GM13977 (cell line): Measurements from ENCODE around the gene REEP5.
"Not testable (repeated sequence)": the region's sequence is repeated elsewhere in the genome, so short reads cannot be mapped to it uniquely, and the experiment has no call there.

Experiments used
- DNase-seq: peaks from one replicate; pipeline ENCODE4 v3.0.0; 2012; ENCODE audit warnings: low spot score
- in situ Hi-C: fragments of 300-500 bp; cut with MboI; formaldehyde crosslinking; loops from one replicate; pipeline ENCODE4 v1.12.0; 2022; ENCODE audit warnings: low sequenced_read_pairs, low pct_unique_long_range_greater_than_20kb, mixed read lengths, inconsistent platforms; ENCODE audit not compliant: unreplicated experiment
- TF ChIP-seq, protein P1 (sequence below): IDR thresholded peaks from 2 replicates; pipeline ENCODE4 v1.5.1; 2012; ENCODE audit warnings: mild to moderate bottlenecking, control low read depth; ENCODE audit not compliant: insufficient read depth; ENCODE audit errors: extremely low read depth, missing control alignments

Gene REEP5

DNA sequence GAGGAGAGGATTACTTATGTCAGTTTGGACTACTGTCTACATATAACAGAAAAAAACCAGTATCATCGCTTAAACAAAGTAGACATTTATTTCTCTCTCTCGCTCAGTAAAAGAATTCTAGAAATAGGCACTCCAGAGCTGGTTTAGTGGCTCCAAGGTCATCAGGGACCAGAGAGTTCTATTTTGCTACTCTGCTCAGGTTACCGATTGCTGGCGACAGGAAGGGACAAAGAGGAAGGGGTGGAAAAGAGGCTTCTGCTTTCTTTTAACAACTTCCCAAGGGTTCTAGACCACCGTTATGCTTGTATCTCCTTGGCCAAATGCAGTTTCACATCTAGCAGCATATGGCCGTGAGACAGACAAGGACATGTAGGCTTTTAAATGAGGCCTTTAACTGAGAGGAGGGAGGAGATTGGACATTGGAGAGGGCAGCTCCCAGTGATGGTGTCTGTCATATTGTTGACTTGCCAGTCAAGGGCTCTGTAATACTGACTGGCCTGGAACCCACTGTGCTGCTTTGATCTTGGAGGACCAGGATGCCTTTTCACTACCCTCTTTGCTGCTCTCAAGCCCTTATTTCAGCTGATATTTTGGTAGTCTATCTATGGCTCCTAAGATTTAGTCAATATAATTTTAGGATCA lies 39.0 kb upstream of the REEP5 start:
- in situ Hi-C loops = no loop called here
- TF ChIP-seq, protein P1, sequence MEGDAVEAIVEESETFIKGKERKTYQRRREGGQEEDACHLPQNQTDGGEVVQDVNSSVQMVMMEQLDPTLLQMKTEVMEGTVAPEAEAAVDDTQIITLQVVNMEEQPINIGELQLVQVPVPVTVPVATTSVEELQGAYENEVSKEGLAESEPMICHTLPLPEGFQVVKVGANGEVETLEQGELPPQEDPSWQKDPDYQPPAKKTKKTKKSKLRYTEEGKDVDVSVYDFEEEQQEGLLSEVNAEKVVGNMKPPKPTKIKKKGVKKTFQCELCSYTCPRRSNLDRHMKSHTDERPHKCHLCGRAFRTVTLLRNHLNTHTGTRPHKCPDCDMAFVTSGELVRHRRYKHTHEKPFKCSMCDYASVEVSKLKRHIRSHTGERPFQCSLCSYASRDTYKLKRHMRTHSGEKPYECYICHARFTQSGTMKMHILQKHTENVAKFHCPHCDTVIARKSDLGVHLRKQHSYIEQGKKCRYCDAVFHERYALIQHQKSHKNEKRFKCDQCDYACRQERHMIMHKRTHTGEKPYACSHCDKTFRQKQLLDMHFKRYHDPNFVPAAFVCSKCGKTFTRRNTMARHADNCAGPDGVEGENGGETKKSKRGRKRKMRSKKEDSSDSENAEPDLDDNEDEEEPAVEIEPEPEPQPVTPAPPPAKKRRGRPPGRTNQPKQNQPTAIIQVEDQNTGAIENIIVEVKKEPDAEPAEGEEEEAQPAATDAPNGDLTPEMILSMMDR = no peak
- DNase-seq = no peak

DNA sequence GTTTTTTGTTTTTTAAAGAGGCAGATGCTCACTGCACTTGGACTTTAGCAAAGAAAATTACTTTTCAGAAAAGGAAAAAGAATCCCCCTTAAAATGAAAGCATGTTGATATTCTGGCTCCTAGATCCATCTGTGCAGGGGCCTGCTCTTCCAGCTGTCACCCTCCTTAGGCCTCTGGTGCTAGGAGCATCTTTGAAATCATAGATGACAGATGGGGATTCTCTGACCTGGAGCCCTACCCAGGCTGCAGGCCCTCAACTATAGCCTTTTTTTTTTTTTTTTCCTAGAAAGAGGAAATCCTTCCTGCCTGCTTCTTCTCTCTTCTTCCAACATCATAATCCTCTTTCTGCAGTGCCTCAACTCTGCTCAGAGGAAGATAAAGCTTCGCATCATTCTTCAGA lies 38.3 kb upstream of the REEP5 start:
- TF ChIP-seq, protein P1 = no peak
- DNase-seq = no peak
- in situ Hi-C loops = no loop called here

DNA sequence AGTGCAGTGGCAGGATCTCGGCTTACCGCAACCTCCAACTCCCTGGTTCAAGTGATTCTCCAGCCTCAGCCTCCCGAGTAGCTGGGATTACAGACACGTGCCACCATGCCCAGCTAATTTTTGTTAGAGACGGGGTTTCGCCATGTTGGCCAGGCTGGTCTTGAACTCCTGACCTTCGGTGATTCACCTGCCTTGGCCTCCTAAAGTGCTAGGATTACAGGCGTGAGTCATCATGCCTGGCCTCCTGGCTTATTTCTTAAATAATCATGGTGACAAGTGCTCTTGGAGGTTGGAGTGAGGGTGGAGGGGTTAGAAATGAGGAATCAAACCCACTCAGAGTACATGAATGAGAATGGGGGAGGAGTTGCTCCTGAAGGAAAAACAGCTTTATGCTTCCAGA lies 37.8 kb upstream of the REEP5 start:
- in situ Hi-C loops, DNase-seq: not testable (repeated sequence)

DNA sequence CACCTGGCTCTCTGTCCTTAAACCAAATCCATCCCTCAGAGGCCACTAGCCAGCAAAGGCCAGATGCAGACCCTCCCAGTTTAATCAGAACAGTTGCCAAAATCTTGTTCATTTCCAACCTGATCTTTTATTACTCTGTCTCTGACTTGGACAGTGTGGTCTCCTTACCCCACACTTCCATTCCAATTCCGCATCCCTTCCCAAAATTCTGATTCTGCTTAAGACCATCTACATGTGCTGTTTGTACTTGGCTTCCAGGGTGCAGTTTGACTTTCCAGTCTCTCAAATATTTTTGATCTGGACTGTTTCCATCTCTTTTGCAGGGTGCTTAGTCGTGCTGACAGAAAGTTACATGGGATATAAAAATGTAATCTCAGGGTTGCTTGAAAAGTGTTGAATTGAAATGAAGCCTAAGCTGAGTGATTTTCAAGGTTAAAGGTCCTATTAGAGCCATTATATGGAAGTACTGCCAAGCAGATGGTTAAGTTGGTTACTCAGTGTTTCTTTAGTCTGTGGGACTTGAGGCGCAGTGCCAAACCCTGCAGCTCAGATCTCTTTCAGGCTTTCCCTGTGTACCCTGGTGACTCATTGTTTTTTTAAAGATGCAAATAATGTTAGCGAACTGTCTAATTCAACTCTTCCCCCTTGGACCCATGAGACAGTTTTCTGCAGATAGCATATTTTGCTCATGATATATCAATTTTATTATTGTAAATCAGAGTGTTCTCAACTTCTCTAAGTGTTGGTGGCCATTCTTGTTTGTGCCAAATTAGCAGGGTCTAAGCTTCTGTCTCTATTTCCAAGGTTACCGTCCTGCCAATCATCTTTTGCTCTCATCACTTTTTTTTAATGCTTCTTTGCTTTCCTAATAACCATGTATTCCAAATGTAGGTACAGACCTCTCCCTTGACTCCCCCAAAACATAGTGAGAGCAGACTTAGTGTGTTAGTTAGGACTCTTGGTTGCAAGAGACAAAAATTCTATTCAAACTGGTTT lies 36.4 kb upstream of the REEP5 start:
- peak; percentile 43 for DNase-seq
- in situ Hi-C loops = no loop called here
- TF ChIP-seq, protein P1 = no peak

DNA sequence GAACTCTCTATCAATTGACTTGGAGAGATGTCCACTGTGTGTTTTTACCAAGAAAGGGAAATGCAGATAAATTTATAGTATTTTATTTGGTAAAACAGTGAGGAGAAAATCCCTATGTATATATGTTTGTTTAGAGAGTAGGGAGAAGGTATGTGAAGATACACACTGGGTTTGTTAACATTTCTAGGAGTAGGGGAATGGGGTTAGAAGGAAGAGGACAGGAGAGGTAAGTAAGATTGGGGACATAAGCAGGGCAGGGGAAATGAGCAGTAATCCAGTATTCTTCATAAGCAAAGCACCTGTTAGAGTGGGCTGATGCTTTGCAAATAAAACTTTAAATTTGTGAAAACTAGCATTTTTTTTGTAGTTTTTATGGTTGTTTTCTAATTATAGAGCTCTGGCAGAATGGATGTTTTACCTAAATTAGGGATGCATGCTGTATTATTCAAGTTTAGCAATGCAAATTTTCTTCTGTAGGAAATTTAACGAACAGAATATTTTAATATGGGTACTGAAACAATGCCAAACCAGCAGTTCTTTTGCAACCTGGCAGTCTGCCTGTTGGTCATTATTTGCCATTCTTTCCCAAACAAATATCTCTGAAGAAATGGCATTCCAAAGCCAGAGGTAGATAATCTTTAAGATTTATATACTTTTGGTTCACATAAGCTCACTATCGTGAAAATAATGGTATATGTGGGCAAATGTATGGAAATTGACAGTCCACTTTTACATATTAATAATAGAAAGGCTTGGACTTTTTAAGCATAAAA lies 35.2 kb upstream of the REEP5 start:
- DNase-seq = no peak
- in situ Hi-C loops = no loop called here
- TF ChIP-seq, protein P1 = no peak

DNA sequence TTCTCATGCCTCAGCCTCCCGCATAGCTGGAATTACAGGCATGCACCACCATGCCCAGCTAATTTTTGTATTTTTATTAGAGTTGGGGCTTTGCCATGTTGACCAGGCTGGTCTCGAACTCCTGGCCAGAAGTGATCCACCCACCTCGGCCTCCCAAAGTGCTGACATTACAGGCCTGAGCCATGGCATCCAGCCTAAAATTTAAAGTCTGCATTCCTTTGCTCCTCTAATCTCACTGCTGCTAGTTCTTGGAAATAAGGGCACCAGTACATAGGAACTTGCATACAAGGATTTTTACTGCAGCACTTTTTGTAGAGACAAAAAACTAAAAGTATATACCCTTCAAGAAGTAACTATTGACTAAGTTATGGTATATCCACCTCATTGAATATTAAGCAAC lies 34.6 kb upstream of the REEP5 start:
- in situ Hi-C loops = no loop called here
- TF ChIP-seq, protein P1 = no peak
- no peak for DNase-seq
